GM19372 (cell line): Measurements from ENCODE around the gene RNF32.
"Not testable (repeated sequence)": the region's sequence is repeated elsewhere in the genome, so short reads cannot be mapped to it uniquely, and the experiment has no call there.

Experiments used
- ATAC-seq: cut with Tn5 transposase; IDR thresholded peaks from one replicate; pipeline ENCODE4 v1.9.1; 2021; ENCODE audit warnings: mild to moderate bottlenecking, low read depth, moderate library complexity; ENCODE audit not compliant: unreplicated experiment

The RNF32 gene

GRCh38 chr7:156639426-156640256, 933 bp upstream of the RNF32 start:
- ATAC-seq: no peak

- peak; percentile 46 for ATAC-seq
These were observed 443 bp downstream of the RNF32 start for GRCh38 chr7:156640949-156641485.

DNA sequence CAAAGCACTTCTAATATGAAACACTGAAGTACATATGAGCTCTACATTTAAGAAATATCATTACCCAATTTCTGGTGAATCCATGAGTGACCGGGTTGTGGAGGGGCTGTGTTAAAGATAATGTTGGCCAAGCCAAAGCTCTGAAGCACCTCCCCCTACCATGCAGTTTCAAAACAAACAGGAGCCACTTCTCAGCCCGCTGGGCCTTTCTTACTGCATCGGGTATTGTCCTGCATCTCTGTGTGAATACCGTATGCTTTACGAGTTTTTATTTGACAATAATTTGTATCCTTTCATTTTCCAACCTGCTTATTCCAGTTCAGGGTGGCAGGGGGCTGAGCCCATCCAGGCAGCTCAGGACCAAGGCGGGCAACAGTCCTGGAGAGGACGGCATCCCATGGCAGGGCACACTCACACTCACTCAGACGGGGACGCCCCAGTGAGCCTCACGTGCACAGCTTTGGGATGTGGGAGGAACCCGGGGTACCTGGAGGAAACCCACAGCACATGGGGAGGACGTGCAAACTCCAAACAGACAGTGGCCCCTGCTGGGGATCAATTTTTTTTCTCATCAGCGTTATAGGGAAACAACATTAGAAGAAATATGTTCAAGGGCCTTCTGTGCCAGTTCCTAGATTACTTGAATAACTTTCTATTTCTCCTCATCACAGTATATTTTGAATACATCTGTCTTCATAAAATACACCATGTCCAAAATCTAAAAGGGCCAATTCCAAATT, 1.9 kb downstream of the RNF32 start:
- ATAC-seq: no peak

GRCh38 chr7:156647330-156647729, 6.8 kb downstream of the RNF32 start:
- ATAC-seq: not testable (repeated sequence)

- peak; percentile 54 for ATAC-seq
These were observed 9.5 kb downstream of the RNF32 start for GRCh38 chr7:156650042-156650441.

GRCh38 chr7:156651474-156651873, 10.9 kb downstream of the RNF32 start:
- ATAC-seq: no peak

DNA sequence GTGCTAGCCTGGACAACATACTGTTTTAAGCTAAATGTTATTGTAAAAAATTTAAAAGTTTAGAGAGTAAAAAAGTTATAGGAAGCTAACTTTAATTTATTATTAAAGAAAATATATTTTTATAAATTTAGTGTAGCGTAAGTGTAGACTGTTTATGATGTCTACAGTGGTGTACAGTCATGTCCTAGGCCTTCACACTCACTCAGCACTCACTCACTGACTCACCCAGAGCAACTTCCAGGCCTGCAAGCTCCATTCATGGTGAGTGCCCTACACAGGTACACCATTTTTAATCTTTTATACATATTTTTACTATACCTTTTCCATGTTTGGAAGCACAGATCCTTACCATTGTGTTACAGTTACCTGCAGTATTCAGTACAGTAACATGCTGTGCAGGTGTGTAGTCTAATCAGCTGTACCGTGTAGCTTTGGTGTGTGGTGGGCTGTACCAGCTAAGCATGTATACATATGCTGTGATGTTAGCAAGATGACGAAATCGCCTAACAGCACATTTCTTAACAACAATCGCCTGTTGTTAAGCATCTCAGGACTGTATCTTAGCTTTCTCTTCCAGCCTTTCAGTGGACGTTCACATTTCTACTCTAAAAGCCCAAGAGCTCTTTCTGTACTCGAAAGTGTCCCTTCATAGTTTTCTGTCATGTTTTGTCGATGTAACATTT, 12.5 kb downstream of the RNF32 start:
- no peak for ATAC-seq

DNA sequence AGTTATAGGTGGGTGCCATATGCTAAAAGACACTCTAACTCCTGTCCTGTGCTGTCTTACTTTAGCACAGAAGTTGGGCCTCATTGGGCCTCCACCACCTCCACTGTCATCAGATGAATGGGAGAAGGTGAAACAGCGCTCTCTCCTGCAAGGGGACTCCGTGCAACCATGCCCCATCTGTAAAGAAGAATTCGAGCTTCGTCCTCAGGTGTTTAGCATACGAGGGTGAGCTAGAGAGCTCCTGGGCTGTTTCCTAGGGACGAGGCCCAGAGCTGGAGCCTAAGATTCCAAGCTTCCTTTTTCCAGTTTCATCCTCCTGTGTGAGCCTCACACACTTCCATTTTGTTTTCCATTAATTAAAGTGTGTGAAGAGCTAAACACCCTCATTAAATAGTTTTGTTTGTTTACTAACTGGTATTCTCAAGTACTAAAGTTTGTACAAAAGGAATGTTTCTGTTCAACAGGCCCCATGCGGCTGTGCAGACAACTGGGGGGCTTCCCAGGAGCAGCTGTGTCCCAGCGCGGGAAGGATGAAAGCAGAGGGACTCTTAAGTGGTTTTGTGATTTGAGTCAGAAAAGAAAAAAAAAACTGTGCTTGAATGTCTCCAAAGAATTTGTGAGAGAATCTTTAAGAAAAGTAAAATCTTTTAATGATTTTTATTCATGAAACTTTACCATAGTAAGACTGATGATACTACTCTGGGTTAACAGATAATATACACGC, 14.1 kb downstream of the RNF32 start:
- no peak for ATAC-seq

GRCh38 chr7:156655251-156655650, 14.7 kb downstream of the RNF32 start:
- ATAC-seq: no peak

DNA sequence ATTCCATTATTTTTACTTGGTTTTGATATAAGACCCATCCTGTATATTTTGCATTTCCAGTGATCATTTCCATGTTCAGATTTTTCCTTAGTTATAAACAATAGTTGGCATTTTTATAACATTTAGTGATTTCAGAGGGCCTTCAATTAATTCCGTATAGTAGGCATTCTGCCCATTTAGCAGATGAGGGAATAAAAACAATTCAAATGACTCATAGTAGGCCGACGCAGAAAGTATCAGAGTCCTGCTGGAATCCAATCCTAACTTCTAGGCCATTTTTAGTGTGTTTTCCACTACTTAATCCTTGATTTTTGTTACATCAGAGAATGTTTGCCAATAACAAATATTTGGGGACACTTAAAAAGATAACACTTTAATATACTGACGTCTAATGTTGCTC, 15.4 kb downstream of the RNF32 start:
- ATAC-seq: no peak

GRCh38 chr7:156656598-156656997, 16.0 kb downstream of the RNF32 start:
- ATAC-seq: no peak

GRCh38 chr7:156657681-156658080, 17.1 kb downstream of the RNF32 start:
- ATAC-seq: no peak

DNA sequence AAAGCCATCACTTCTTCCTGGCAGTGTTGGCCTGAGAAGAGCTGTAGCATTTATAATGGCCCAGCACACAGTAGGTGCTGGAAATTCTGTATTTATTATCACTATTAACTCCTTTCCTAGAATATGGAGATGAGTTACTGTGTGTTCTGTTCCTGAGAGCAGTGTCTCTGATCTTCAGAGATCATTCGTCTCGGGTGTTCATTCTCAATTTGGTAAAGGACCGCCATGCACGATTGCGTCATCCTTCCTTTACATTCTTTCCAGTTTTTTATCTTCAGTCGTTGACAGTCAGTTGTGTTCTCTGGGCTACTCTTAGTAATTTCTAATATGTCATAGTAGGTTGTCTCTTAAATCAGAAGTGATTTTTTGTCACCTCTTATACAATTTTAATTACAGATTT, 18.6 kb downstream of the RNF32 start:
- no peak for ATAC-seq

DNA sequence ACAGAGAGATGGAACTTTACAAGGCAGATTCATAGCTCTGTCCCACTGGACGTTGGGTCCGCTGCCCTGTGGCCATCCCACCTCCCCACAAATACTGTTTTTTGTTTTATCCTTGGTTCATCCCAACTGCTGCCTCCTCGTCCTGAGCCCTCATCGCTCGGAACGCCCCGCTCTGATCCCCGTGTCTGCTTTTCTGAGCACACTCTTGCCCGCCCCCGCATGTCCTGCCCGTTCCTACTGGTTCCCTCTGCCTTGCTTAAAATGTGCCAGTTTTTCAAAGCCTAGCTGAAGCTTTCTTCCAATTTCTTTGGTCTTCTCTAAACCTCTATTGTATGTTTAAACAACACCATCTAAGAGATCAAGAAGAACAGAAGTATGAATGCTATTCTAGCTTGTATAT, 19.4 kb downstream of the RNF32 start:
- ATAC-seq: no peak

DNA sequence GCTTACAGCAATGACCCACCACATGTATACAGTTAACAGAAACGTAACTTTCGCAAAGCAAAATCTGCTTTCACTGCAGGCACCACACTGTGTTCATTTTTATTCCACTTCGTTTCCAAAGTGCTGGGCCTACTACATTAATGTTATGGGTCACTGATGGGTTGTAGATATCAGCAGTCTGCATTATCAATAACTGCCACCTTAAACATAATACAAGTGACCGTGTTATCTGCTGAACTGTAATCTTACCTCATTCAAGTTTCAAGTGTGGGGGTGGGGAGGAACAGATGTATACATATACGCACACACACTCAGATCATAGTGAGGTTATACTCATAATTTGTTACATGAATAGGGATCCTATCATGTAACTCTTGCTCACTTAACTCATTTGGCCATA, 21.1 kb downstream of the RNF32 start:
- no peak for ATAC-seq

- ATAC-seq: no peak
These were observed 21.7 kb downstream of the RNF32 start for GRCh38 chr7:156662277-156662676.

- no peak for ATAC-seq
These were observed 24.5 kb downstream of the RNF32 start for GRCh38 chr7:156665101-156665500.

DNA sequence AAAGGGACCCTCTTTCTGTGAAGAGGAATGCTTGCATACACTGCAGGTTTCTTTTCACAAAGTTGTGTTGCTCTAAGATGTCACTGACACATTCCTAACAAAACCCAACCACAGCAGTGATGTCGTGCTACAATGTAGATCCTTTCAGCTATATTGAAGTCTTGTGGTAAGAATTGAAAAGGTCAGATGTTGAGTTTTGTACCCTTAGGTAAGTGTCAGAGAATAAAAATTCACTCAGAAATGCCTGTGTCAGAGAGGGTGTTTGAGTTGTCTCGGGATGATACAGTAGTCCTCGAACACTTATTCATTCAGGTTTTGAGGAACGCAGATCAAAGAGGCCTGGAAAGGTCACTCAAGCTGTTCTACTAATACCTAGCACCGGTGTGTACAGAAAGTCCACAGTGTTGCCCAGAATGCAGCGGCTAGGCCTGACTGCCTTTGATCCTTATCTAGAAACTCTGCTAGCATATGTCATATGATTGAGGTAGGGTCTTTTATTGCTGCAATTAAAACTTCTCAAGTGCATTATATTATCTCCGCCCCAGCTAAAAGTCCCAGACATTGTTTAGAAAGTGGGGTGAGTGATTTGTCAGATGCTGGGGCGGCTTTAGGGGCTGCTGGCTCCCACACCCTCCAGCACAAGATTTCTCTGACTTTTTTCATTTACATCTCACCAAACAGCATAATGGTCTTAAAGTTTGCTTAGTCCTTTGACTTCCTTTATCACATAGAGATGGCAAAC, 26.0 kb downstream of the RNF32 start:
- no peak for ATAC-seq

- no peak for ATAC-seq
These were observed 26.5 kb downstream of the RNF32 start for GRCh38 chr7:156667110-156667426.
